HepG2 (cell line): ENCODE measurements around the gene SLC34A3. TPM values are rescaled to one million over a fixed set of nuclear protein-coding genes. Genes with fewer than 3 reads are reported as not detected.

Experiments used
- ATAC-seq: fragments of 200-7000 bp; cut with Tn5 transposase; 3 replicates; pipeline ENCODE4 v1.9.1; 2020; ENCODE audit warnings: mild to moderate bottlenecking, moderate library complexity
- BruUV-seq: library from RNA; stranded (reverse); fragments of 400-500 nt; replicated peaks from 2 replicates; lab custom pipeline; 2021; lab: Mats Ljungman, UMichigan
- CTCF ChIA-PET: fragments of 300-600 bp; formaldehyde crosslinking; extraction: SDS; loops from one replicate; lab custom pipeline; 2021; ENCODE audit warnings: low total read pairs, inconsistent platforms, low intra/inter-chr PET ratio; lab: Yijun Ruan, JAX
- POLR2A ChIA-PET: fragments of 350-600 bp; sonication (Branson Sonifier 250); formaldehyde crosslinking; loops from one replicate; lab custom pipeline; 2020; ENCODE audit warnings: antibody characterized with exemption, inconsistent platforms; lab: Yijun Ruan, JAX
- DNase-seq: peaks from one replicate; pipeline ENCODE4 v3.0.0-alpha.2; 2015; ENCODE audit warnings: low spot score
- FAIRE-seq: peaks from 3 replicates; lab custom pipeline; 2011; peaks lifted over from hg19 to GRCh38; lab: Jason Lieb, UNC
- H2AFZ ChIP-seq: one replicate; pipeline ENCODE4 v1.6.1; 2011; ENCODE audit warnings: low read length, inconsistent platforms
- H3K27ac ChIP-seq: fragments of 300-600 bp; 3 replicates; pipeline ENCODE4 v1.8.0; 2011; ENCODE audit warnings: mixed run types, mild to moderate bottlenecking, mixed read lengths, low read length, inconsistent platforms; ENCODE audit not compliant: insufficient read depth; ENCODE audit errors: extremely low read length
- H3K27me3 ChIP-seq, 2 experiments: fragments of 200-600 bp in 1 of 2; 2 replicates in 1 of 2; 3 replicates in 1 of 2; pipeline versions ENCODE4 v1.6.0 to v1.8.0; 2011; ENCODE audit warnings: low read length in 2 of 2, mild to moderate bottlenecking in 2 of 2, moderate library complexity in 2 of 2, inconsistent platforms in 1 of 2; ENCODE audit not compliant: insufficient read depth in 2 of 2, control insufficient read depth in 1 of 2
- H3K36me3 ChIP-seq, 2 experiments: fragments of 200-600 bp in 1 of 2; replicated peaks in 1 of 2; 2 replicates in 1 of 2; 3 replicates in 1 of 2; pipeline versions ENCODE4 v1.5.1 to v1.8.0; 2011; ENCODE audit warnings: low read length in 2 of 2, inconsistent platforms in 1 of 2; ENCODE audit not compliant: insufficient read depth in 2 of 2, control insufficient read depth in 1 of 2
- H3K4me1 ChIP-seq: 2 replicates; pipeline ENCODE4 v1.5.1; 2012; ENCODE audit warnings: low read length, inconsistent platforms; ENCODE audit not compliant: insufficient read depth
- H3K4me2 ChIP-seq: 2 replicates; pipeline ENCODE4 v1.6.0; 2011; ENCODE audit warnings: low read depth, low read length, inconsistent platforms
- H3K4me3 ChIP-seq, 3 experiments: fragments of 200-600 bp in 1 of 3; sonication (generic), shearing (Covaris generic) in 1 of 3; replicated peaks in 1 of 3; 2 replicates each; pipeline ENCODE4 v1.5.1; 2011 to 2016; ENCODE audit warnings: low read length in 3 of 3, inconsistent platforms in 2 of 3, low read depth in 2 of 3, mild to moderate bottlenecking in 2 of 3, control low read depth in 1 of 3, mixed read lengths in 1 of 3; ENCODE audit not compliant: insufficient read depth in 1 of 3
- H3K79me2 ChIP-seq: one replicate; pipeline ENCODE4 v1.6.1; 2011; ENCODE audit warnings: low read length, inconsistent platforms; ENCODE audit not compliant: insufficient read depth
- H3K9ac ChIP-seq: 2 replicates; pipeline ENCODE4 v1.6.0; 2011; ENCODE audit warnings: mild to moderate bottlenecking, low read depth, low read length, inconsistent platforms; ENCODE audit not compliant: insufficient read depth
- H3K9me3 ChIP-seq: 2 replicates; pipeline ENCODE4 v1.5.1; 2012; ENCODE audit warnings: mild to moderate bottlenecking, low read length
- H4K20me1 ChIP-seq: 2 replicates; pipeline ENCODE4 v1.6.0; 2011; ENCODE audit warnings: inconsistent platforms, mild to moderate bottlenecking, low read length, moderate library complexity; ENCODE audit not compliant: insufficient read depth
- ARNT2 ChIP-seq: sonication (generic); formaldehyde crosslinking; IDR thresholded peaks from 2 replicates; pipeline ENCODE4 v1.8.0; 2022; ENCODE audit warnings: mild to moderate bottlenecking, low read depth, missing genetic modification reagents, moderate library complexity
- ATF1 ChIP-seq: IDR thresholded peaks from 2 replicates; pipeline ENCODE4 v1.6.1; 2016; ENCODE audit warnings: mild to moderate bottlenecking, control low read depth
- CENPX ChIP-seq: sonication (generic); formaldehyde crosslinking; IDR thresholded peaks from 2 replicates; pipeline ENCODE4 v1.9.0; 2021; ENCODE audit warnings: mild to moderate bottlenecking, missing genetic modification reagents, moderate library complexity
- HOXA7 ChIP-seq: sonication (generic); formaldehyde crosslinking; IDR thresholded peaks from 2 replicates; pipeline ENCODE4 v1.8.1; 2022; ENCODE audit warnings: mild to moderate bottlenecking, missing genetic modification reagents, moderate library complexity
- KDM5A ChIP-seq: fragments of 200-600 bp; sonication (generic); IDR thresholded peaks from 2 replicates; pipeline ENCODE4 v1.7.0; 2018; ENCODE audit warnings: antibody characterized with exemption, mild to moderate bottlenecking, low read length, borderline replicate concordance
- KLF13 ChIP-seq: sonication (generic); formaldehyde crosslinking; IDR thresholded peaks from 2 replicates; pipeline ENCODE4 v1.4.0; 2020; ENCODE audit warnings: mild to moderate bottlenecking, missing genetic modification reagents
- MAFK ChIP-seq, 2 experiments: IDR thresholded peaks in 1 of 2; conservative IDR thresholded peaks in 1 of 2; 2 replicates each; pipeline ENCODE4 v1.6.1; 2011; ENCODE audit warnings: improper control_type of control experiment in 2 of 2, low read length in 2 of 2
- MTA3 ChIP-seq: sonication (generic); formaldehyde crosslinking; IDR thresholded peaks from 2 replicates; pipeline ENCODE4 v1.4.0; 2020; ENCODE audit warnings: missing genetic modification reagents
- PAWR ChIP-seq: sonication (generic); formaldehyde crosslinking; IDR thresholded peaks from 2 replicates; pipeline ENCODE4 v1.4.0; 2020; ENCODE audit warnings: missing genetic modification reagents, mild to moderate bottlenecking, borderline replicate concordance
- PHF20 ChIP-seq: sonication (generic); formaldehyde crosslinking; IDR thresholded peaks from 2 replicates; pipeline ENCODE4 v1.5.0; 2020; ENCODE audit warnings: mild to moderate bottlenecking, missing genetic modification reagents
- SP1 ChIP-seq, 2 experiments: fragments of 450-650 bp in 1 of 2; sonication (generic) in 1 of 2; formaldehyde crosslinking in 1 of 2; IDR thresholded peaks; 2 replicates each; pipeline versions ENCODE4 v1.4.0 to v1.6.1; 2016 to 2020; ENCODE audit warnings: missing genetic modification reagents in 1 of 2
- THYN1 ChIP-seq: sonication (generic); formaldehyde crosslinking; IDR thresholded peaks from 2 replicates; pipeline ENCODE4 v1.8.1; 2023; ENCODE audit warnings: low read depth, mild to moderate bottlenecking, moderate library complexity, missing genetic modification reagents, borderline replicate concordance
- ZBTB3 ChIP-seq: sonication (generic); formaldehyde crosslinking; IDR thresholded peaks from 2 replicates; pipeline ENCODE4 v1.4.0; 2020; ENCODE audit warnings: low read depth, mild to moderate bottlenecking, moderate library complexity, missing genetic modification reagents, borderline replicate concordance
- ZBTB8A ChIP-seq: sonication (generic); formaldehyde crosslinking; IDR thresholded peaks from 2 replicates; pipeline ENCODE4 v1.4.0; 2020; ENCODE audit warnings: mild to moderate bottlenecking, low read depth, missing genetic modification reagents, borderline replicate concordance
- ZNF337 ChIP-seq: sonication (generic); formaldehyde crosslinking; IDR thresholded peaks from 2 replicates; pipeline ENCODE4 v1.5.1; 2020; ENCODE audit warnings: missing genetic modification reagents, low read depth, mild to moderate bottlenecking, borderline replicate concordance
- ZNF782 ChIP-seq: sonication (generic); formaldehyde crosslinking; IDR thresholded peaks from 2 replicates; pipeline ENCODE4 v1.4.0; 2020; ENCODE audit warnings: missing genetic modification reagents, mild to moderate bottlenecking, borderline replicate concordance
- ZNF850 ChIP-seq: sonication (generic); formaldehyde crosslinking; conservative IDR thresholded peaks from 2 replicates; pipeline ENCODE4 v1.9.0; 2021; ENCODE audit warnings: mild to moderate bottlenecking, missing genetic modification reagents
- ZSCAN25 ChIP-seq: sonication (generic); formaldehyde crosslinking; IDR thresholded peaks from 2 replicates; pipeline ENCODE4 v1.8.0; 2022; ENCODE audit warnings: mild to moderate bottlenecking, missing genetic modification reagents
- WGBS: methylation state at CpG from one replicate; pipeline ENCODE4 v1.1.6; 2017; ENCODE audit warnings: low lambda C conversion rate; 5-methylcytosine and 5-hydroxymethylcytosine counted together
- in situ Hi-C: cut with HindIII; loops from 2 replicates; pipeline ENCODE4 v1.10.0; 2017; ENCODE audit warnings: low pct_unique_long_range_greater_than_20kb; ENCODE audit not compliant: extremely low pct_ligation_motif_present
- intact Hi-C: fragments of 100-400 bp; cut with micrococcal nuclease; formaldehyde crosslinking; loops from one replicate; pipeline ENCODE4 v1.10.0; 2022; ENCODE audit not compliant: unreplicated experiment
- polyA plus RNA-seq, 8 experiments: library from polyadenylated mRNA; depleted of rRNA in 3 of 8; stranded (reverse) in 7 of 8; unstranded in 1 of 8; fragments of >200 nt; fragmentation: Illumina TruSeq in 4 of 8; extraction: Trizol in 4 of 8; gene quantifications; 2 replicates each; pipeline versions ENCODE4 v1.2.1 to v1.2.3, GENCODE V29; 2011 to 2016; ENCODE audit warnings: low read depth in 4 of 8, missing spikeins in 1 of 8, mixed read lengths in 1 of 8; ENCODE audit not compliant: insufficient read depth in 1 of 8
- total RNA-seq, 5 experiments: library from RNA; depleted of rRNA; stranded (reverse); fragments of >200 nt; fragmentation: Illumina TruSeq; extraction: Trizol; gene quantifications; 2 replicates each; pipeline ENCODE4 v1.2.3, GENCODE V29; 2016; ENCODE audit warnings: low read depth in 1 of 5
- TF ChIP-seq, protein P1 (sequence below): sonication (generic); formaldehyde crosslinking; IDR thresholded peaks from 2 replicates; pipeline ENCODE4 v1.4.0; 2020; ENCODE audit warnings: missing genetic modification reagents
- TF ChIP-seq, protein P2 (sequence below): sonication (generic); formaldehyde crosslinking; IDR thresholded peaks from 2 replicates; pipeline ENCODE4 v1.4.0; 2020; ENCODE audit warnings: missing genetic modification reagents, mild to moderate bottlenecking, borderline replicate concordance
- TF ChIP-seq, protein P3 (sequence below): sonication (generic); formaldehyde crosslinking; IDR thresholded peaks from 2 replicates; pipeline ENCODE4 v1.8.1; 2023; ENCODE audit warnings: missing genetic modification reagents, mild to moderate bottlenecking, borderline replicate concordance

The SLC34A3 gene
- total and polyA plus RNA-seq, 2 of the 13 experiments (the other 11 are each of a cell fraction or from before 2014, with no cell fraction given) = 0.07 to 1.0 TPM

DNA sequence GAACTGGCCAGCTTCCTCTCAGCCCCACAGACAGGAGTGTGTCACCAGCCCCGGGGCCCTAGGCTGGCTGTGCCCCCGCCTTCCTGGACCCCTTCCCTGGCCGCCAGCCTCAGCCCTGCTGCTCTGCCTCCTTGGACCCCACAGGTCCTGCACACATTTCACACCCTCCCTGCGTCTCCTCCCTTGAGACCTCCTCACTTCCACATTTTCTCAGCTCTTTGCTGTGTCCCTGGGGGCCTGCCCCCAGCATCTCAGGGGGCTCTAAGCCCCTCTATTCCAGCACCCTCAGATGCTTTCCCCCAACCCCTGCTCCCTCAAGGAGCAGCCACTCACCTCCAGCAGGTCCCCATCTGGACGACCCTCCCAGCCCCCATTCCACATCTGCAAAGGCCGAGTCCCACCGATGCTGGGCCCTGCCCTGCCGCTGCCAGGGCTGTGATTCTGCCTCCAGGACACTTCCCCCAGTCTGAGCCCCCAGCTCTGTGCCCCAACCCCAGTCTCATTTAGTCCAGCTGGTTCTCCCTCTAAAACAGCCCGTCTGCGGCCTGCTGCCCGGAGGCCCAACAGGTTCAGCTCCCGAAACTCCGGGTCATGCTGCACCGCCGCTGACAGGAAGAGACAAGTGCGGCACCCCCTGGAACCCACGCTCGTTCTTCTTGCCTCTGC, 4.2 kb downstream of the SLC34A3 start:
- no peak overlapping the region for H2AFZ ChIP-seq
- in situ Hi-C loops (no loop called here), intact Hi-C loops (no loop called here)
- no peak for ATAC-seq
- H3K4me1 ChIP-seq = peaks cover 66% of the 10 kb centered on the region
- peak overlapping the region; percentile 67 to 81 (median 72) for H3K4me3 ChIP-seq
- H3K79me2 ChIP-seq = peaks cover 15% of the 10 kb centered on the region
- H3K36me3 ChIP-seq = no peaks in the 10 kb centered on the region
- ChIA-PET CTCF (interaction anchor here (1.0 to 2.6 kb wide), 3 partner anchors 46 to 72 kb away, joined by 3 to 19 read pairs (median 3); partner anchors contain the start of genes ANAPC2 and SSNA1), POLR2A (interaction anchor here (0.7 to 4.1 kb wide), 5 partner anchors 11 to 34 kb away, joined by 4 to 45 read pairs (median 15); partner anchors contain the start of genes CYSRT1, NELFB, RNF208 and TPRN)
- no peaks in the 10 kb centered on the region for H3K9me3 ChIP-seq
- H3K27me3 ChIP-seq = no peaks in the 10 kb centered on the region
- BruUV-seq = no TSS peak
- peak overlapping the region; percentile 72 for H3K9ac ChIP-seq
- peak overlapping the region; percentile 68 for H3K27ac ChIP-seq
- H3K4me2 ChIP-seq = peak overlapping the region; percentile 85
- no peak for FAIRE-seq
- H4K20me1 ChIP-seq = no peaks in the 10 kb centered on the region
- 4% methylated on average over 13 of the region's 18 CpGs for WGBS
- DNase-seq = no peak
- TF ChIP-seq ZBTB3 (CRISPR knock-in tag) (no peak), ATF1 (CRISPR knock-in tag) (no peak), THYN1 (CRISPR knock-in tag) (no peak), KLF13 (no peak), PHF20 (CRISPR knock-in tag) (0 out of 2 replicates have a peak, but pooled peaks have one; percentile 17), HOXA7 (CRISPR knock-in tag) (0 out of 2 replicates have a peak, but pooled peaks have one; percentile 19), ZNF850 (CRISPR knock-in tag) (no peak), ZBTB8A (CRISPR knock-in tag) (0 out of 2 replicates have a peak, but pooled peaks have one; percentile 19), KDM5A (peak; percentile 2; the same call in 1 of the 2 replicates), CENPX (CRISPR knock-in tag) (no peak), PAWR (CRISPR knock-in tag) (0 out of 2 replicates have a peak, but pooled peaks have one; percentile 20), ZNF337 (CRISPR knock-in tag) (no peak), MTA3 (CRISPR knock-in tag) (no peak), MAFK (conservative IDR thresholded peaks at IDR 0.05 in 1 of 2, IDR thresholded peaks at IDR 0.05 in 1 of 2; ENCODE audit: low read length in 2 of 2) (no peak), SP1 (IDR thresholded peaks at IDR 0.05) (no peak), SP1 (CRISPR knock-in tag; IDR thresholded peaks at IDR 0.05) (no peak), ZSCAN25 (CRISPR knock-in tag) (0 out of 2 replicates have a peak, but pooled peaks have one; percentile 13), ZNF782 (CRISPR knock-in tag) (0 out of 2 replicates have a peak, but pooled peaks have one; percentile 10), ARNT2 (CRISPR knock-in tag) (no peak)
- TF ChIP-seq, protein P1, sequence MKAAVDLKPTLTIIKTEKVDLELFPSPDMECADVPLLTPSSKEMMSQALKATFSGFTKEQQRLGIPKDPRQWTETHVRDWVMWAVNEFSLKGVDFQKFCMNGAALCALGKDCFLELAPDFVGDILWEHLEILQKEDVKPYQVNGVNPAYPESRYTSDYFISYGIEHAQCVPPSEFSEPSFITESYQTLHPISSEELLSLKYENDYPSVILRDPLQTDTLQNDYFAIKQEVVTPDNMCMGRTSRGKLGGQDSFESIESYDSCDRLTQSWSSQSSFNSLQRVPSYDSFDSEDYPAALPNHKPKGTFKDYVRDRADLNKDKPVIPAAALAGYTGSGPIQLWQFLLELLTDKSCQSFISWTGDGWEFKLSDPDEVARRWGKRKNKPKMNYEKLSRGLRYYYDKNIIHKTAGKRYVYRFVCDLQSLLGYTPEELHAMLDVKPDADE (CRISPR knock-in tag) = no peak
- TF ChIP-seq, protein P2, sequence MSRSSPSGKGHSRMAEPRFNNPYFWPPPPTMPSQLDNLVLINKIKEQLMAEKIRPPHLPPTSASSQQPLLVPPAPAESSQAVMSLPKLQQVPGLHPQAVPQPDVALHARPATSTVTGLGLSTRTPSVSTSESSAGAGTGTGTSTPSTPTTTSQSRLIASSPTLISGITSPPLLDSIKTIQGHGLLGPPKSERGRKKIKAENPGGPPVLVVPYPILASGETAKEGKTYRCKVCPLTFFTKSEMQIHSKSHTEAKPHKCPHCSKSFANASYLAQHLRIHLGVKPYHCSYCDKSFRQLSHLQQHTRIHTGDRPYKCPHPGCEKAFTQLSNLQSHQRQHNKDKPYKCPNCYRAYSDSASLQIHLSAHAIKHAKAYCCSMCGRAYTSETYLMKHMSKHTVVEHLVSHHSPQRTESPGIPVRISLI (CRISPR knock-in tag) = no peak
- TF ChIP-seq, protein P3, sequence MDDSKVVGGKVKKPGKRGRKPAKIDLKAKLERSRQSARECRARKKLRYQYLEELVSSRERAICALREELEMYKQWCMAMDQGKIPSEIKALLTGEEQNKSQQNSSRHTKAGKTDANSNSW (CRISPR knock-in tag) = no peak
